A673 (cell line): ENCODE data around the gene TCERG1L. TPM values are rescaled to one million over a fixed set of nuclear protein-coding genes. Genes with fewer than 3 reads are reported as not detected.

Experiments
- BruUV-seq: library from RNA; stranded (reverse); fragments of 400-500 nt; replicated peaks from 2 replicates; lab custom pipeline; 2021; lab: Mats Ljungman, UMichigan
- CTCF ChIA-PET: fragments of 300-600 bp; sonication (Branson Sonifier 250); formaldehyde crosslinking; loops from one replicate; lab custom pipeline; 2022; ENCODE audit warnings: antibody characterized with exemption; lab: Charles Lee
- POLR2A ChIA-PET: fragments of 300-600 bp; sonication (Branson Sonifier 250); formaldehyde crosslinking; loops from one replicate; lab custom pipeline; 2022; ENCODE audit warnings: antibody characterized with exemption; ENCODE audit not compliant: low non-redundant PET; lab: Charles Lee
- DNase-seq: peaks from one replicate; pipeline ENCODE4 v3.0.0-alpha.2; 2015; ENCODE audit warnings: low spot score
- H3K27ac ChIP-seq: fragments of 200-600 bp; sonication (generic); 2 replicates; pipeline ENCODE4 v1.5.1; 2016; ENCODE audit warnings: mixed run types, low read depth, mild to moderate bottlenecking, mixed read lengths, antibody characterized with exemption, low read length; ENCODE audit not compliant: poor library complexity, severe bottlenecking
- H3K27me3 ChIP-seq: fragments of 200-600 bp; sonication (generic); replicated peaks from 2 replicates; pipeline ENCODE4 v1.6.1; 2017; ENCODE audit warnings: mixed run types, low read depth, mild to moderate bottlenecking, mixed read lengths, antibody characterized with exemption, low read length; ENCODE audit not compliant: insufficient read depth, poor library complexity
- H3K36me3 ChIP-seq: fragments of 200-600 bp; sonication (generic); 2 replicates; pipeline ENCODE4 v1.6.1; 2016; ENCODE audit warnings: mixed run types, mild to moderate bottlenecking, mixed read lengths, antibody characterized with exemption, low read length; ENCODE audit not compliant: insufficient read depth, poor library complexity, severe bottlenecking
- H3K4me1 ChIP-seq: fragments of 200-600 bp; sonication (generic); 2 replicates; pipeline ENCODE4 v1.6.1; 2017; ENCODE audit warnings: mixed run types, mild to moderate bottlenecking, mixed read lengths, antibody characterized with exemption, low read length; ENCODE audit not compliant: insufficient read depth, poor library complexity, severe bottlenecking
- H3K4me3 ChIP-seq: fragments of 200-600 bp; sonication (generic); 2 replicates; pipeline ENCODE4 v1.5.1; 2016; ENCODE audit warnings: low read depth, mixed run types, mild to moderate bottlenecking, mixed read lengths, low read length; ENCODE audit not compliant: poor library complexity, severe bottlenecking
- H3K9me3 ChIP-seq: fragments of 200-600 bp; sonication (generic); 2 replicates; pipeline ENCODE4 v1.6.1; 2016; ENCODE audit warnings: mixed run types, low read depth, mild to moderate bottlenecking, mixed read lengths, antibody characterized with exemption, low read length; ENCODE audit not compliant: poor library complexity, severe bottlenecking
- CTCF ChIP-seq: fragments of 300-800, 200-600 bp; sonication (generic); conservative IDR thresholded peaks from 2 replicates; pipeline ENCODE4 v1.5.1; 2017; ENCODE audit warnings: low read depth, mild to moderate bottlenecking, antibody characterized with exemption, low read length, moderate library complexity, mixed read lengths
- EZH2 ChIP-seq: fragments of 200-600 bp; sonication (generic); IDR thresholded peaks from 2 replicates; pipeline ENCODE4 v1.6.1; 2017; ENCODE audit warnings: borderline replicate concordance, low read depth, mild to moderate bottlenecking, mixed read lengths, antibody characterized with exemption, low read length; ENCODE audit not compliant: poor library complexity, severe bottlenecking
- intact Hi-C: fragments of 100-400 bp; cut with micrococcal nuclease; formaldehyde crosslinking; loops from one replicate; pipeline ENCODE4 v1.10.0; 2022; ENCODE audit not compliant: unreplicated experiment
- total RNA-seq: library from RNA; stranded (reverse); gene quantifications from 2 replicates; pipeline ENCODE4 v1.2.3, GENCODE V29; 2021

The TCERG1L gene
- total RNA-seq, 1 experiment from 2014 or later, result 16.3 TPM

- no peaks in the 10 kb centered on the region for H3K4me1 ChIP-seq
- no peaks in the 10 kb centered on the region for H3K9me3 ChIP-seq
- BruUV-seq, result no TSS peak
- TF ChIP-seq CTCF (no peak), EZH2 (no peak)
- H3K27ac ChIP-seq, result no peak overlapping the region
- H3K27me3 ChIP-seq, result no peaks in the 10 kb centered on the region
- ChIA-PET POLR2A (no interaction called here), CTCF (no interaction called here)
- H3K36me3 ChIP-seq, result no peaks in the 10 kb centered on the region
- intact Hi-C loops, result no loop called here
- no peak overlapping the region for H3K4me3 ChIP-seq
- DNase-seq, result no peak
Observed at GRCh38 chr10:131201741-131202515, 109.6 kb downstream of the TCERG1L start.

DNA sequence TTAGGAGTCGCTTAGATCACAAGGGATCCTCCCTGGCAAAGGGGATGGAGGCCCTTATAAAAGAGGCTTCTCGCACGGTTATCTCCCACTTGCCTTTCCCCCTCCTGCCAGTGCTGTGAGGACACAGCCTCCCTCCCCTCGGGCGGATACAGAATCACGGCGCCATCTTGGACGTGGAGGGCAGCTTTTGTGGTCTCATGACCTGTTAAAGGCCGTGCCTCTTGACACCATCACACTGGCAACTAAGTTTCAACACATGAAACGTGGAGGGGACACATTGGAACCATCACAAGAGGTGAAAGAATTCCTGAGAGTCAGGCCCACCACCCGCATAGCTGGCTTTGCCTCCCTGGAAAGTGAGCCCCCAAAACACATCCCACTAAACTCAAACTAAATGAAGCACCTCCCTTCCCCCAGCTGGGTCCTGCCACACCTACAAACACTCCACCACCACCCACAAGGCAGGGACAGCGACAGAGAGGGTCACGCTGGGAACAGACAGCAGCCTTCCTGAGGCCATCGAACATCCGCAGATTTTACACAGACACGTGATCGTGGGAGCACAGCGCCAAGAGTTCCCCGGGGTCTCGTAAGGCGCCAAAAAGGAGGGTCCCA, 110.6 kb downstream of the TCERG1L start:
- Histone ChIP-seq H3K9me3 (no peaks in the 10 kb centered on the region), H3K27me3 (no peaks in the 10 kb centered on the region), H3K36me3 (no peaks in the 10 kb centered on the region), H3K4me3 (no peak overlapping the region), H3K4me1 (no peaks in the 10 kb centered on the region), H3K27ac (no peak overlapping the region)
- ChIA-PET POLR2A (no interaction called here), CTCF (no interaction called here)
- TF ChIP-seq CTCF (no peak), EZH2 (no peak)
- no peak for DNase-seq
- BruUV-seq, result no TSS peak
- intact Hi-C loops, result no loop called here

- no TSS peak for BruUV-seq
- Histone ChIP-seq H3K27ac (no peak overlapping the region), H3K4me3 (no peak overlapping the region), H3K4me1 (no peaks in the 10 kb centered on the region), H3K36me3 (no peaks in the 10 kb centered on the region), H3K27me3 (no peaks in the 10 kb centered on the region), H3K9me3 (no peaks in the 10 kb centered on the region)
- ChIA-PET POLR2A (no interaction called here), CTCF (no interaction called here)
- intact Hi-C loops, result no loop called here
- DNase-seq, result no peak
- TF ChIP-seq CTCF (no peak), EZH2 (no peak)
Observed at GRCh38 chr10:131199646-131200045, 111.9 kb downstream of the TCERG1L start.
